Trophoblast cell (in vitro differentiated cells and primary cell): ENCODE data around the gene C9orf78.

ENCODE experiments used
- DNase-seq, 2 donors: peaks; one replicate each; pipeline ENCODE4 v3.0.0-alpha.2; 2016
- H2AFZ ChIP-seq: 2 replicates; pipeline ENCODE4 v1.6.1; 2013; ENCODE audit warnings: low read length, moderate library complexity, mild to moderate bottlenecking; ENCODE audit not compliant: insufficient read depth, poor library complexity
- H2AK5ac ChIP-seq: 2 replicates; pipeline ENCODE4 v1.6.1; 2013; ENCODE audit warnings: mild to moderate bottlenecking, low read length
- H2BK120ac ChIP-seq: 2 replicates; pipeline ENCODE4 v1.6.1; 2013; ENCODE audit warnings: low read length, mild to moderate bottlenecking, moderate library complexity; ENCODE audit not compliant: insufficient read depth, poor library complexity
- H2BK12ac ChIP-seq: 2 replicates; pipeline ENCODE4 v1.6.1; 2013; ENCODE audit warnings: mild to moderate bottlenecking, low read length, moderate library complexity
- H2BK5ac ChIP-seq: 2 replicates; pipeline ENCODE4 v1.6.1; 2013; ENCODE audit warnings: low read length, low read depth, moderate library complexity, mild to moderate bottlenecking; ENCODE audit not compliant: poor library complexity
- H3K14ac ChIP-seq: 2 replicates; pipeline ENCODE4 v1.6.1; 2013; ENCODE audit warnings: mild to moderate bottlenecking, low read length
- H3K18ac ChIP-seq: 2 replicates; pipeline ENCODE4 v1.6.1; 2013; ENCODE audit warnings: mild to moderate bottlenecking, low read length
- H3K23ac ChIP-seq: 2 replicates; pipeline ENCODE4 v1.6.1; 2013; ENCODE audit warnings: low read length
- H3K27ac ChIP-seq: 2 replicates; pipeline ENCODE4 v1.5.1; 2013; ENCODE audit warnings: low read depth, mild to moderate bottlenecking, inconsistent platforms, low read length, moderate library complexity
- H3K27me3 ChIP-seq: 2 replicates; pipeline ENCODE4 v1.6.1; 2013; ENCODE audit warnings: inconsistent platforms, mild to moderate bottlenecking, low read length, moderate library complexity; ENCODE audit not compliant: insufficient read depth
- H3K36me3 ChIP-seq, 2 experiments: 1 replicate in 1 of 2; 2 replicates in 1 of 2; pipeline ENCODE4 v1.6.1; 2013; ENCODE audit warnings: low read length in 2 of 2, mild to moderate bottlenecking in 2 of 2, moderate library complexity in 1 of 2; ENCODE audit not compliant: insufficient read depth in 2 of 2, control insufficient read depth in 1 of 2
- H3K4ac ChIP-seq: 2 replicates; pipeline ENCODE4 v1.6.1; 2013; ENCODE audit warnings: low read depth, mild to moderate bottlenecking, low read length, moderate library complexity
- H3K4me1 ChIP-seq, 2 experiments: 1 replicate in 1 of 2; 2 replicates in 1 of 2; pipeline ENCODE4 v1.6.1; 2013; ENCODE audit warnings: low read length in 2 of 2, mild to moderate bottlenecking in 2 of 2, moderate library complexity in 1 of 2; ENCODE audit not compliant: insufficient read depth in 2 of 2, control insufficient read depth in 1 of 2
- H3K4me2 ChIP-seq: 2 replicates; pipeline ENCODE4 v1.6.1; 2013; ENCODE audit warnings: inconsistent platforms, mild to moderate bottlenecking, low read length, moderate library complexity
- H3K4me3 ChIP-seq: 2 replicates; pipeline ENCODE4 v1.5.1; 2013; ENCODE audit warnings: mild to moderate bottlenecking, low read depth, low read length, inconsistent platforms
- H3K79me1 ChIP-seq: one replicate; pipeline ENCODE4 v1.6.1; 2013; ENCODE audit warnings: low read length
- H3K79me2 ChIP-seq: 2 replicates; pipeline ENCODE4 v1.6.1; 2013; ENCODE audit warnings: low read length, mild to moderate bottlenecking; ENCODE audit not compliant: control insufficient read depth, insufficient read depth, poor library complexity
- H3K9ac ChIP-seq: 2 replicates; pipeline ENCODE4 v1.6.1; 2013; ENCODE audit warnings: mild to moderate bottlenecking, low read length
- H3K9me3 ChIP-seq: 2 replicates; pipeline ENCODE4 v1.6.1; 2013; ENCODE audit warnings: low read depth, mild to moderate bottlenecking, control low read depth, inconsistent platforms, low read length; ENCODE audit not compliant: insufficient read depth
- H4K12ac ChIP-seq: 2 replicates; pipeline ENCODE4 v1.6.1; 2013; ENCODE audit warnings: low read depth, mild to moderate bottlenecking, low read length, moderate library complexity
- H4K8ac ChIP-seq: 2 replicates; pipeline ENCODE4 v1.6.1; 2013; ENCODE audit warnings: low read depth, mild to moderate bottlenecking, low read length, moderate library complexity
- H4K91ac ChIP-seq: one replicate; pipeline ENCODE4 v1.6.1; 2013; ENCODE audit warnings: low read depth, mild to moderate bottlenecking, low read length, moderate library complexity
- WGBS: extraction: QIAGEN DNeasy Blood & Tissue Kit; methylation state at CpG from one replicate; pipeline ENCODE4 v1.1.7; 2013; ENCODE audit warnings: missing lambda C conversion rate; ENCODE audit not compliant: insufficient read length, insufficient coverage; ENCODE audit errors: extremely low coverage; 5-methylcytosine and 5-hydroxymethylcytosine counted together

Gene C9orf78

GRCh38 chr9:129876815-129877214 is 41.7 kb upstream of the C9orf78 start:
- Histone ChIP-seq H3K9me3 (no peaks in the 10 kb centered on the region), H3K27ac (no peak overlapping the region), H3K14ac (no peak overlapping the region), H4K12ac (no peak overlapping the region), H3K4me2 (no peak overlapping the region), H3K36me3 (peaks cover 35 to 49% of the 10 kb centered on the region in 2 experiments), H3K9ac (no peak overlapping the region), H4K91ac (no peak overlapping the region), H2AK5ac (no peak overlapping the region), H3K4me1 (no peaks in the 10 kb centered on the region), H2BK120ac (no peak overlapping the region), H3K4ac (no peak overlapping the region), H3K27me3 (no peaks in the 10 kb centered on the region), H4K8ac (no peak overlapping the region), H2AFZ (no peak overlapping the region), H3K4me3 (no peak overlapping the region), H3K79me1 (no peaks in the 10 kb centered on the region), H3K23ac (no peak overlapping the region), H3K18ac (no peak overlapping the region), H2BK5ac (no peak overlapping the region), H2BK12ac (no peak overlapping the region), H3K79me2 (no peaks in the 10 kb centered on the region)
- DNase-seq, result no peak
- WGBS, result no CpG with 5 or more reads among the region's 7 CpGs

GRCh38 chr9:129875687-129876395 is 40.8 kb upstream of the C9orf78 start:
- H3K27me3 ChIP-seq, result no peaks in the 10 kb centered on the region
- no peak overlapping the region for H3K27ac ChIP-seq
- no peak overlapping the region for H2BK5ac ChIP-seq
- H3K4me3 ChIP-seq, result no peak overlapping the region
- H2BK120ac ChIP-seq, result no peak overlapping the region
- no peaks in the 10 kb centered on the region for H3K79me1 ChIP-seq
- H3K18ac ChIP-seq, result no peak overlapping the region
- H4K91ac ChIP-seq, result no peak overlapping the region
- peaks cover 29 to 40% of the 10 kb centered on the region in 2 experiments for H3K36me3 ChIP-seq
- no peak overlapping the region for H3K14ac ChIP-seq
- no peak overlapping the region for H2AFZ ChIP-seq
- H3K4ac ChIP-seq, result no peak overlapping the region
- H3K9ac ChIP-seq, result no peak overlapping the region
- H2AK5ac ChIP-seq, result no peak overlapping the region
- H3K4me1 ChIP-seq, result no peaks in the 10 kb centered on the region
- WGBS, result no CpG with 5 or more reads among the region's 27 CpGs
- H4K12ac ChIP-seq, result no peak overlapping the region
- no peak overlapping the region for H4K8ac ChIP-seq
- no peak overlapping the region for H2BK12ac ChIP-seq
- H3K79me2 ChIP-seq, result no peaks in the 10 kb centered on the region
- H3K9me3 ChIP-seq, result no peaks in the 10 kb centered on the region
- DNase-seq, result no peak
- no peak overlapping the region for H3K4me2 ChIP-seq
- H3K23ac ChIP-seq, result no peak overlapping the region

- H3K36me3 ChIP-seq, result peaks cover 23 to 33% of the 10 kb centered on the region in 2 experiments
- H3K23ac ChIP-seq, result no peak overlapping the region
- no peak overlapping the region for H3K4me3 ChIP-seq
- no peak overlapping the region for H4K12ac ChIP-seq
- no peak overlapping the region for H2AK5ac ChIP-seq
- no peaks in the 10 kb centered on the region for H3K4me1 ChIP-seq
- no peaks in the 10 kb centered on the region for H3K79me1 ChIP-seq
- no peak overlapping the region for H3K4ac ChIP-seq
- no peak for DNase-seq
- no peaks in the 10 kb centered on the region for H3K79me2 ChIP-seq
- H3K9ac ChIP-seq, result no peak overlapping the region
- H3K18ac ChIP-seq, result no peak overlapping the region
- H2BK120ac ChIP-seq, result no peak overlapping the region
- no peak overlapping the region for H2BK5ac ChIP-seq
- no peak overlapping the region for H4K8ac ChIP-seq
- no CpG with 5 or more reads among the region's 23 CpGs for WGBS
- H3K27ac ChIP-seq, result no peak overlapping the region
- H2BK12ac ChIP-seq, result no peak overlapping the region
- H3K27me3 ChIP-seq, result no peaks in the 10 kb centered on the region
- no peaks in the 10 kb centered on the region for H3K9me3 ChIP-seq
- no peak overlapping the region for H3K4me2 ChIP-seq
- H3K14ac ChIP-seq, result no peak overlapping the region
- H4K91ac ChIP-seq, result no peak overlapping the region
- H2AFZ ChIP-seq, result no peak overlapping the region
Observed at GRCh38 chr9:129875181-129875611, 40.1 kb upstream of the C9orf78 start.

- DNase-seq, result no peak
- Histone ChIP-seq H4K91ac (no peak overlapping the region), H3K9ac (no peak overlapping the region), H3K27ac (no peak overlapping the region), H3K4me1 (no peaks in the 10 kb centered on the region), H3K23ac (no peak overlapping the region), H2BK12ac (no peak overlapping the region), H3K9me3 (no peaks in the 10 kb centered on the region), H3K79me2 (no peaks in the 10 kb centered on the region), H3K36me3 (peaks cover 18 to 26% of the 10 kb centered on the region in 2 experiments), H4K12ac (no peak overlapping the region), H3K4me3 (no peak overlapping the region), H3K4me2 (no peak overlapping the region), H3K4ac (no peak overlapping the region), H2BK120ac (no peak overlapping the region), H3K14ac (no peak overlapping the region), H3K18ac (no peak overlapping the region), H2AFZ (no peak overlapping the region), H2BK5ac (no peak overlapping the region), H3K27me3 (no peaks in the 10 kb centered on the region), H2AK5ac (no peak overlapping the region), H3K79me1 (no peaks in the 10 kb centered on the region), H4K8ac (no peak overlapping the region)
- WGBS, result no CpG with 5 or more reads among the region's 38 CpGs
Observed at GRCh38 chr9:129874261-129875101, 39.4 kb upstream of the C9orf78 start.
